NCI-H2029 (cell line): ENCODE data around the gene OGT.
"Not testable (repeated sequence)": the region's sequence is repeated elsewhere in the genome, so short reads cannot be mapped to it uniquely, and the experiment has no call there.

Experiments used
- DNase-seq: peaks from one replicate; lab custom pipeline; 2025; lab: John Stamatoyannopoulos, UW

The OGT gene

GRCh38 chrX:71586929-71587328, 54.0 kb downstream of the OGT start:
- no peak for DNase-seq

- DNase-seq = not testable (repeated sequence)
Measured at GRCh38 chrX:71593210-71593609, 60.3 kb downstream of the OGT start.

- no peak for DNase-seq
Measured at GRCh38 chrX:71599965-71600364, 67.1 kb downstream of the OGT start.

GRCh38 chrX:71603618-71604017, 70.7 kb downstream of the OGT start:
- DNase-seq = no peak

- DNase-seq = no peak
Measured at GRCh38 chrX:71604141-71604540, 71.2 kb downstream of the OGT start.

GRCh38 chrX:71604796-71605568, 72.1 kb downstream of the OGT start:
- no peak for DNase-seq

GRCh38 chrX:71606536-71607216, 73.8 kb downstream of the OGT start:
- DNase-seq = no peak

- no peak for DNase-seq
Measured at GRCh38 chrX:71607488-71607887, 74.6 kb downstream of the OGT start.

GRCh38 chrX:71609095-71609750, 76.3 kb downstream of the OGT start:
- DNase-seq = no peak

- not testable (repeated sequence) for DNase-seq
Measured at GRCh38 chrX:71611736-71612135, 78.8 kb downstream of the OGT start.

GRCh38 chrX:71612256-71612655, 79.4 kb downstream of the OGT start:
- no peak for DNase-seq

- DNase-seq = no peak
Measured at GRCh38 chrX:71615056-71615455, 82.2 kb downstream of the OGT start.

GRCh38 chrX:71615954-71616353, 83.0 kb downstream of the OGT start:
- DNase-seq = no peak

- no peak for DNase-seq
Measured at GRCh38 chrX:71616672-71617529, 84.0 kb downstream of the OGT start.

GRCh38 chrX:71617742-71618141, 84.8 kb downstream of the OGT start:
- DNase-seq = no peak

GRCh38 chrX:71618303-71618721, 85.4 kb downstream of the OGT start, which contains the start of gene CXCR3:
Gene CXCR3 (minus strand): TSS chrX:71618511. CDS start chrX:71618449, 62 bp downstream.
- DNase-seq = no peak

- DNase-seq = no peak
Measured at GRCh38 chrX:71618787-71619186, 85.9 kb downstream of the OGT start.

GRCh38 chrX:71619193-71619592, 86.3 kb downstream of the OGT start:
- no peak for DNase-seq

GRCh38 chrX:71619986-71620385, 87.1 kb downstream of the OGT start:
- DNase-seq = no peak

GRCh38 chrX:71621603-71622002, 88.7 kb downstream of the OGT start:
- DNase-seq = no peak

GRCh38 chrX:71622032-71622575, 89.2 kb downstream of the OGT start:
- DNase-seq = no peak
